Stimulated activated CD8-positive, alpha-beta memory T cell treated with anti-CD3 and anti-CD28 coated beads, Interleukin-4, amount 100 ng/mL, for 4 hours (primary cell): Measurements from ENCODE around the gene DISP3.

Source experiments
- DNase-seq, 2 donors: peaks; one replicate each; pipeline ENCODE4 v3.0.0-alpha.2; 2020; ENCODE audit warnings: low read depth in 2 of 2, low spot score in 1 of 2

Gene DISP3

GRCh38 chr1:11528611-11529261, 49.8 kb downstream of the DISP3 start:
- DNase-seq = no peak

GRCh38 chr1:11529330-11529729, 50.4 kb downstream of the DISP3 start:
- DNase-seq = no peak

- no peak for DNase-seq
These were observed 51.1 kb downstream of the DISP3 start for GRCh38 chr1:11529763-11530730.

GRCh38 chr1:11530731-11531311, 51.9 kb downstream of the DISP3 start:
- no peak for DNase-seq

DNA sequence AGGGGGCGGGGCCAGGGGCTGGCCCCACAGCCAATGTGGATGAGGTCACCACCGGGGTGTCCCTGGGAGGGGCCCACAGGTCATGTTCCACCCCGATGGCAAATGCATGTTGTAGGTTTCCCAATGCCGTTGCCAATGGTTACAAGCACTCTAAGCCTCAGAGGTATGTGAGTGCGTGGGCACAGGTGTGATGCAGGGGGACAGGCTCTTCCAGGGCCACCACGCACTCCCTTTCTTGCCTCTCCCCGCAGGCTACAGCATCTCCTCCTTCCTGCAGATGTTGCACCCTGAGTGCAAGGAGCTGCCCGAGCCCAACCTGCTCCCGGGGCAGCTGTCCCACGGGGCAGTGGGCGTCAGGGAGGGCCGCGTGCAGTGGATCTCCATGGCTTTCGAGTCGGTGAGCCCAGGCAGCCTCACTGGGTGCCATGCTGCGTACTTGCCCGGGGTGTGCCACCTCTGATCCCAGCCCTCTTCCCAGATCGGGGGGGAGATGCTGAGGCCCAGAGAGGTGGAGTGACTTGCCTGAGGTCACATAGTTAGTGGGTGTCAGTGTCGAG, 52.4 kb downstream of the DISP3 start:
- no peak for DNase-seq

- DNase-seq = no peak
These were observed 53.0 kb downstream of the DISP3 start for GRCh38 chr1:11531943-11532342.

DNA sequence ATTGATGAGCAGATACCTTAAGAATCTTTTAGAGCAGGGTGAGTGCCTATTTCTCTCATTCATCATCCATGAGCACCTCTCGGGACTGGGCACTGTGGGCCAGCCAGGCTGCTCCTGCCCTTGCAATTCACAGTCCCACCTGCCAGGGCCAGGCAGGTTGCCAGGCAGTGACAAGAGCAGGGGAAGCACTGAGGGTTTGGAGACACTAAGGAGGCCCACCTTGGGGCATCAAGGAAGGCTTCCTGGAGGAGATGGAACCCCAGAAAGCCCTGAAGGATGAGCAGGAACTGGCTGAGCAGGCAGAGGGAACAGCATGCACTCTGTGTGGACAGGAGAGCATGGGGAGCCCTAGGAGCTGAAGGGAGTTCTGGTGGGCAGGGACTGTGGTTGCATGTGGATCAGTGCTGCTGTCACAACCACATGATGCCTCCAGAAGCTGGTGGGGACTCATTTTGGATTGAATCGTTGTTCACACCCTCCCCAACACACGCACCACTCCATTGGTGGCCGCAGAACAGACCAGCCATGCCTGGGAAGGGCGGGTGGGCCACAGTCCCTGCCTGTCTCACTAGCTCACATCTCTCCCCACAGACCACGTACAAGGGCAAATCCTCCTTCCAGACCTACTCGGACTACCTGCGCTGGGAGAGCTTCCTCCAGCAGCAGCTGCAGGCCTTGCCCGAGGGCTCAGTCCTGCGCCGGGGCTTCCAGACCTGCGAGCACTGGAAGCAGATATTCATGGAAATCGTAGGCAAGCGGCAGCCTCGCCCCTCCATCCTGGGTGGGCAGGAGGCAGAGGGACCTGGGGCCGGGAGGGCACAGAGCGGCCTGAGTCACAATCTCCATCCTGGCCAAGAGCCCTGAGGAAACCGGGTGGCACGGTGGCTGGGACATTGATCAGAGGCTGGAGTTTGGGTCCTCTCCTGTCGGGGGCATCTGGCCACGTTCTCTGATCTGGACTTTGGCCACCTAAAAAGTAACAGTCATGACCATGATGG, 55.1 kb downstream of the DISP3 start:
- DNase-seq = no peak

GRCh38 chr1:11534846-11535245, 55.9 kb downstream of the DISP3 start:
- no peak for DNase-seq

GRCh38 chr1:11535316-11535715, 56.4 kb downstream of the DISP3 start:
- DNase-seq = no peak

- no peak for DNase-seq
These were observed 57.0 kb downstream of the DISP3 start for GRCh38 chr1:11535761-11536572.

DNA sequence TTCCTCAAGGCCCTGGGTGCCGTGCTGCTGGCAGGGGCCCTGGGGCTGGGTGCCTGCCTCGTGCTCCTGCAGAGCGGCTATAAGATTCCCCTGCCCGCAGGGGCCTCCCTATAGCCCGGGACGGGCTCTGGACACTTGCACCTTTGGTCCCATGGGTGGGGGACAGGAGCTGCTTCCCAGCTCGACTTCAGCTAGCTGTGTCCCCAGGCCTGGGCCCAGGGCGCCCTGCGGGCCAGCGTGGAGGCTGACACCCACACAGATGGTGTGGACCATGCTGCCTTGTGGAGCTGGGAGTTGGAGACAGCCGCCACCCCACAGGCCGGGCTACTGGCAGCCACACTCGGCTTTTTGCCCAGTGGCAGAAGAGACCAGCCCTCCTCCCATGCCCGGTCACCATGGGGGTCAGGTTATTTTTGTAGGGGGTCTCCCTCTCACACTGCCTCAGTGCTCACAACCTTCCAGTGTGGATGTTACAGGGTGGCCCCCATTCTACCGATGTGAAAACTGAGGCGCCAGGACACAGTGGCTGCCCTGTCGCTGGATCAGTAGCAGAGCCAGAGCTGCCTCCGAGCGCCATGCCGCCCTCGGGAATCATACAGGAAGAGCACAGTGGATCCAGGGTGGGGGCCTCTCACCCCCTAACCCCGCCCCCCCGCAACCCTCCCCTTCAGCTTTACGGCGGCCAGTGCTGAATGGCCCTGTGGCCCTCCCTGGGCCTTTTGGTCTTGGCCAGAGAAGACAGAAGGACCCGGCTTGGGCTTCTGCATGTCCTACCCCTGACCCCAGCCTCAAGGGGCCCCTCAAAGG, 57.8 kb downstream of the DISP3 start:
- no peak for DNase-seq

DNA sequence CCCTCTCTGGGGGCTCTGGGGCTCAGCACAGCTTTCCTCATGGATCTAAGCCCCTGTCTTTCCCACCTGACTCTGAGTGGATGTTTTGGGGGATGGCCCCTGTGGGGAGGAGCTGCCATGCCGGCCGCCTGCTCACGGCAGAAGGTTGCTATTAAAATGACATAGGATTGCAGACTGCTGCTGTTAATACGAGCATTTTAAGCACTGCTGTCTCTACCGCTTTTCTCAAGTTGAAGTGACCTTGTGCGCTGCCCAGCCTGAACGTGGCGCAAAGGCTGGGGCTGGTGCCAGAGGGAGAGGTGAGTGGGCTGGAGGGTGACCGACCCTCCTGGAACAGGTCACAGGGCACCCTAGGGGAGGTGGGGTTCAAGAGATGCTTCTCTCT, 58.4 kb downstream of the DISP3 start:
- DNase-seq = no peak

GRCh38 chr1:11537854-11538591, 59.1 kb downstream of the DISP3 start:
- no peak for DNase-seq

DNA sequence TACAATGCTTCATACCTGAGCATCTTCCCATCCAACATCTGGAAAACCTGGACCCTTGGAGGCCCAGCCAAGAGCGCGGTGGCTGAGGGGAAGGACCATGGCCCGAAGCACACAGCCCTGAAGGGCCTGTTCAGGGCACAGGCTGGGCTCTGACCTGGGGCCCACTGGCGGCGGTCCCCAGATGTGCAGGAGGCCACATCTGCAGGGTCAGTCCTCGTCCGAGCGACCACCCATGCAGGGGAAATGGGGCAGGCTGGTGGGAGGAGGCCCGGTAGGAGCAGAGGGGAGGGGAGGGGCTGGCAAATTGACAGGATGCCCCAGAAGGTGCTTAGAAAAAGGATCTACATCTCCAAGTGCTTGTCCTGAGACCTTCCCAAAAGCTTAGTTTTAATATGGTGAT, 59.9 kb downstream of the DISP3 start:
- no peak for DNase-seq

GRCh38 chr1:11539850-11540772, 61.2 kb downstream of the DISP3 start:
- DNase-seq = no peak

- no peak for DNase-seq
These were observed 61.8 kb downstream of the DISP3 start for GRCh38 chr1:11540773-11541160.

GRCh38 chr1:11541236-11541635, 62.3 kb downstream of the DISP3 start:
- no peak for DNase-seq
